Activated effector memory CD4-positive, alpha-beta T cell treated with Interleukin-2 at 50 U/mL for 16 hours (primary cell): ENCODE results near the gene PTK6.

Source experiments
- DNase-seq: peaks from one replicate; pipeline ENCODE4 v3.0.0-alpha.2; 2020

PTK6 gene

DNA sequence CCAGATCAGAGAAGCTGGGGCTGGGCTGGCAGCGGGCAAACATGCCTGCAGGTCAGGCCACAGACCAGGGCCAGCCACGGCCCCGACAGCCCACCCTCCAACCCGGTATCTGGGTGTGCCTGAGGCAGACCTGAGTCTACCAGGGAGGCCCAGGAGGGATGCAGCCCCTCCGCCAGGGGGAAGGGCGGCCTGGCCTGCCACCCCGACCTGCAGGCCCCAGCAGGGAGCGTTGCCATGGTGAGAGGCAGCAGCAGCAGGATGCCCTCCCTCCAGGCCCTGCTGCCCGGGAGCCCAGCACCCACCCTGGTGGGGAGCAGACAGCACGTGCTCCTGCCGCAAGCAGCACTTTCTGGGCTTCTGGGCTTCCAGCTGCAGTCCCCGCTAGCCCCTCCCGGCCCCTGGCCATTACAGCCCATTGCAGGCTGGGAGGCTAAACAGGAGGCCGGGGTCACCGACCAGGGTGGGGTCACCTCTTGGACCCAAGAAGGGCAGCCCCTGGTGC, 34.5 kb downstream of the PTK6 start:
- DNase-seq = no peak

GRCh38 chr20:63501818-63502670, 35.1 kb downstream of the PTK6 start:
- DNase-seq = no peak

DNA sequence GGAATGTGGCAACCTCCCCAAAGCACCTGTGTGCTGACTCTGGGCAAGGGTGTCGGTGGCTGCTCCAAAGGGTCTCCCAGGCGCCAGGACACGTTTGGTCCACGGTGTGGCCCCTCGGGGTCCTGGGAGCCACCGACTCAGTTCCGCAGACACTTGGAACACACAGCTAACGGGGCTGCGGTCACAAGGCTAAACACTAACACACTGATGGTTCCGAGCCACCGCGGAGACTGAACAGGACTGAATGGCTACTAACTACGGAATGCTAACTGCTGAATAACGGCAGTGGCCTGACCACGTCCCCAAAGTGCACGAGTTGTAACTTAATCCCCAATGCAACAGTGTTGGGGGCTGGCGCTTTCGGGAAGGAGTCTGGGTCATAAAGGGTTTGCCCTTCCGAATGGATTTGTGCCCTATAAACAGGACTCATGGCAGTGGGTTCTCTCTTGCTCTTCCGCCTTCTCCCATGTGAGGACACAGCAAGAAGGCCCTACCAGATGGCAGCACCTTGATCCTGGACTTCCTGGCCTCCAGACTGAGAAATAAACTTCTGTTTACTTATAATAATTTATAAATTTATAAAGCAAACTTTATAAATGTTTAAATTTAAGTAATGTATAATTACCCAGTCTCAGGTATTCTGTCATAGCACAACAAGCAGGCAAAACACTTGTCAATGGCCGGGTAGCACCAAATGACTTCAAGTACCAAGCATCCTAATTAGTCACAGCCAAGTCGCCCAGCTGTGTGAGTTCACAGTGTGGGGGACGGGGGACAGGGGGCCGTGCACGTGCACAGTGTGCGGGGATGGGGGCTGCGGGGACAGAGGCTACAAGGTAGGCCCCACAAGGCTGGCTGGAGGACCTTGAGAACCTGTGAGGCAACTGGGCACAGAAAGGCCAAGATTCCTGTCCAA, 36.0 kb downstream of the PTK6 start:
- DNase-seq = no peak

- no peak for DNase-seq
Observed at GRCh38 chr20:63500151-63500901, 36.9 kb downstream of the PTK6 start.

DNA sequence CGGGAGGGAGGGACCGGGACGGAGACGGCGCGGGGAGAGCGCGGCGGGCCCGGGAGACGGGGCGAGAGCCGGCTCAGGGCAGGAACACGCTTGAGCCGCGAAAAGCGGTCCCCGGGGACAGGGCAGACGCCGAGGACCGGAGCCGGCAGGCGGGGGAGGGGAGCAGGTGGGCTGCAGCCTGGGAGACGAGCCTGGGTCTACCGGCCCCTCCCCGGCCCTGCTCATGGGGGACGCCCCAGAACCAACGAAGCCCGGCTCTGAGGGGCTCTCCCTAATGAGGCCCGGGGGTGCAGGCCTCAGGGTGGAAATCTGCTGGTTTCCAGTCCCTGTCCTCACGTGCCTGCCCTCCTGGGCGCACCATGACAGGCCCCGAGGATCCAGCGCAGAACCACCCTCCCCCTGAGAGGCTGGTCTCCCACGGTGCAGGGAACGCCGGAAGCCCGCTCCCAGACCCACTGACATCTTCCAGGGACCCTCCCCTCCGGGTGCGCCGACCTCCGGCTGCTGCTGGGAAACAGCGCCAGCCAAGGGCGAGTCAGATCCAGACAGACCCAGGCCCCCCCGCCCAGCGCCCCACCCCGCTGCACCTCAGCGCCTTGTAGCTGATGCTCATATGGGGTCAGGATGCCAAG, 37.7 kb downstream of the PTK6 start:
- no peak for DNase-seq

DNA sequence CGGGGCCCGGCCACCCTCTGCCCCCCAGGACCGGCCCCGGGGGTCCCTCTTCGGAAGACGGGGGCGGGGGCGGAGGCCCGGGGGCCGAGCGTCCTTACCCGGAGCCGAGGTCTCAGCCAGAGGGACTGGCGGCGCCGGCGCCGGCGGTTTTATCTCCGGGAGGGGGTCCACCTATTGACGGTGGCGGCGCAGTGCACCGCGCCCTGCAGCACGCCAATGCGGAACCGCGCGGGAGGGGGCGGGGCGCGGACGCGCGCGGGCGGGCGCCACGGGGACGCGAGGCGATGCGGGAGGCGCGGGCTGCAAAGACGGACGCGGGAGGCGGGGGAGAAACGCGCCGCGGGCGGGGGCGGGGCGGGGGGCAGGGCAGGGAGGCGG, 38.2 kb downstream of the PTK6 start, which contains the start of gene EEF1A2:
EEF1A2 (minus strand) TSS at position 124 of the 378 bp plus-strand sequence. CDS start 1,320 bp downstream, outside the sequence.
- DNase-seq = peak; percentile 45

DNA sequence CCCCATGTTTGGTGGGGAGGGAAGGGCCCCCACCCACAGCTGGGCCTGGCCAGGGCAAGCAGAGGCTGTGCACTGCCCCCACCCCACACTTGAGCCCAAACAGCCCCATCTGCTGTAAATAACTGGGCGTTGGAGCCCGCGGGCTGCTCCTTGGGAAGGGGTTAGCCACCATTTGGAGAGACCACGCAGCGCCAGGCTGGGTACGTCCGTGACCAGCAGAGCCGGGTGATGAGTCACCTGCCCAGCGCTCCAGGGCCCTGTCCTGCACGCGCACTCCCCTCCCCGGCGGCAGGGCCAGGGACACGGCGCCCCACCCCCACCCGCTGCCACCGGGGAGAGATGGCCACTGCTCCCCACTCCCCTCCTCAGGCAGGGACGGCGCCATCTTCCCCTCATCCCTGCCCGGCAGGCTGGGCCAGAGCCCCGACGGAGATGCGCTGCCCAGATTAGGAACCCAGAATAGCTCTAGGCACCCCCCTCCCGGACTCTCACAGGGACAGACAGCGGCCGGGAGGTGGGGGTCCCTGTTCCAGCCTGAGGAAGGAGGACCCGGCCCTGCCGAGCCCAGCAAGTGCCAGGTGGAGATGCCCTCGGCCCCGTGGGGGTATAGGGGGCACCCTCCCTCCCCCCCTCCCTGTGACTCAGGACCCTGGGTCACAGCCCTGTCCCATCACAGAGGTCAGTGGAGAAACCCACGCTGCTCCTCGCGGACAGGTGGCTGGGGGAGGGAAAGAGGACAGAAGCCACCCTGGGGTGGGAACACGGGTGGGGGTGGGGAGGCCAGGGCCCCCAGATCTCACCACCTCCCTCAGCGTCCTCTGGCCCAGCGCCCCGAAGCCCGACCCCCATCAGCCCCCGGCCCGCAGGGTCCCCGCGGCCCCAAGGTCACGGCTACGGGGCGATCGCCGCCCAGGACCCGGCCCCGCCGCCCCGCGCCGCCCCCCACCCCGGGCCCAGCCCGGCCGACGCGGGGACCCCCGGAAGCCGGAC, 38.9 kb downstream of the PTK6 start:
- DNase-seq = no peak

- no peak for DNase-seq
Observed at GRCh38 chr20:63497138-63497945, 39.8 kb downstream of the PTK6 start.

DNA sequence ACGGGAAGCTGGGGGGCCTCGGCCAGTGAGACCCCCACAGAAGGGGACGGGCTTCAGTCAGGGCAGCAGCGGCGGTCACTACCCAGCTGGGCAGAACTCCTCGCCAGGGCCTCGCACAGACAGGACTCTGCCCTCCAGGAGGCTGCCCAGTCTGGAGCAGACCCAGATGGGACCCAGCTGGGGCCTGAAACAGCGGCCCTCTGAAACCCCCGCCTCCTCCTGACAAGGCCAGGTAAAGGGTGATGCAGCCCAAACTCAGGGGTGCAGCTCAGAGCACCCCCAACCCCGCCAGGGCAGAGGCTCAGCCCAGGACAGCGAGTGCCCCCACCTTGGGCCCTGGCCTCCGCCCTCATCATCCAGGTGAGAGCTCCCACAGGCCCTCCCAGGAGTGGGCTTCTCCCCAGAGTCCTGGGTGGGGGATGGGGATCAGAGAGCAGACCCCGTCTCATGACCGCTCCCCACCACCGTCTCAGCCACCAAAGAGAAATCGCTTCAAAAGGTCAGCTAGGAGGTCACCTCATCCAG, 40.5 kb downstream of the PTK6 start:
- no peak for DNase-seq

DNA sequence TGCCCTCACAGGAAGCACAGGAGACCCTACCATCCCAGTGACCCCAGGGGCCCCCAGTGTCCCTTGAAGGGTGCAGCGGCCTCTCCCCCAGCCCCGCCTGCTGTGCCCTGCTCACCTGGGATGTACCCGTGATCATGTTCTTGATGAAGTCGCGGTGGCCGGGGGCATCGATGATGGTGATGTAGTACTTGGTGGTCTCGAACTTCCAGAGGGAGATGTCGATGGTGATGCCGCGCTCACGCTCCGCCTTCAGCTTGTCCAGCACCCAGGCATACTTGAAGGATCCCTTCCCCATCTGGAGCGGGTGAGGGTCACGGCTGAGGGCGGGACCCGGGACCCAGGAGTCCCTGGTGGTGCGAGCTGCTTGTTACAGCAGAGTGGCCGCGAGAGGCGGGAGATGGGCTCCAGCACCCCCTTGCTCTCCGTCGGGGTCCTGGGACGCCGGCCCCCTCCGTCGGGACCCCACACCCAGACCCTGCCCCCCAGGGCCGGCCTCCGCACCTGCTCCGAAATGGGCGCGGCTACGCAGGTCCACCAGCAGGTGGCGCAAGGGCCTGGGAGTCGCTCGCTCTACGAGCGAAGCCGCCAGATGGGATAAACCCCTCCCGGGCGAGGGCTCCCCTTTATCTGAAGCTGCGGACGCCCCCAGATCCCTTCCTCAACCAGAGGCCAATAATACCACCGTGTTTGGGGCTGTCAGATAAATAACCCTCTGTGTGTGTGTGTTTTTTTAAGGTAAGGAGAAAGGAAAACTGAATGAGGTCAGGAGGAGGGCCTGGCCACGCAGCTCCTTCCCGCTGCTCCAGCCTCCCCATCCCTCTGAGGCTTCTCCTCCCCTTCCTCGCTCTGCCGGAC, 41.2 kb downstream of the PTK6 start:
- DNase-seq = peak; percentile 62

- no peak for DNase-seq
Observed at GRCh38 chr20:63495167-63495720, 41.9 kb downstream of the PTK6 start.

DNA sequence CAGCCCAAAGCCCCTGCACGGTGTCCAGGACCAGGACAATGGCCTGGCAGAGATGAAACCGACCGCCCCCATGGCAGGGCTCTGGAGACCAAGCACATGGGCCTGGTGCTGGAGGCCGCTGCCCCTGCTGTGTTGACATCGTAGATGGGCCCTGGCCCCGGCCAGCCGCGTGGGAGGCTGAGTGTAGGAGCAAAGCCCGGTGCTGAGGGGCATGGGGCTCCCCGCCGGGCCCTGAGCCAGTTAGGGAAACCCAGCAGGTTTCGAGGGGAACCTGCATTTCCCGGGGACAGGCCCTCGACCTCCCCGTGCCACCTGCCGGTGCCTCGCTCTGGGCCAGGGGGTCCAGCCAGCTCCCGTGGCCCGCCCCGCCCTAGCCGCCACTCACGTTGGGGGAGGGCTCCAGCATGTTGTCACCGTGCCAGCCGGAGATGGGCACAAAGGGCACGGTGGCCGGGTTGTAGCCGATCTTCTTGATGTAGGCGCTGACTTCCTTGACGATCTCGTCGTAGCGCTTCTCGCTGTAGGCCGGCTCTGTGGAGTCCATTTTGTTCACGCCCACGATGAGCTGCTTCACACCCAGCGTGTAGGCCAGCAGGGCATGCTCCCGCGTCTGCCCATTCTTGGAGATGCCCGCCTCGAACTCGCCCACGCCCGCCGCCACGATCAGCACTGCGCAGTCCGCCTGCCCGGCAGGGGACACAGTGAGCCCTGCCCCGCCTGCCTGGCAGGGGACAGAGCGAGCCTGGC, 42.6 kb downstream of the PTK6 start:
- DNase-seq = no peak

- DNase-seq = no peak
Observed at GRCh38 chr20:63494084-63494419, 43.1 kb downstream of the PTK6 start.

GRCh38 chr20:63493563-63494020, 43.6 kb downstream of the PTK6 start:
- no peak for DNase-seq

GRCh38 chr20:63492982-63493381, 44.2 kb downstream of the PTK6 start:
- no peak for DNase-seq

DNA sequence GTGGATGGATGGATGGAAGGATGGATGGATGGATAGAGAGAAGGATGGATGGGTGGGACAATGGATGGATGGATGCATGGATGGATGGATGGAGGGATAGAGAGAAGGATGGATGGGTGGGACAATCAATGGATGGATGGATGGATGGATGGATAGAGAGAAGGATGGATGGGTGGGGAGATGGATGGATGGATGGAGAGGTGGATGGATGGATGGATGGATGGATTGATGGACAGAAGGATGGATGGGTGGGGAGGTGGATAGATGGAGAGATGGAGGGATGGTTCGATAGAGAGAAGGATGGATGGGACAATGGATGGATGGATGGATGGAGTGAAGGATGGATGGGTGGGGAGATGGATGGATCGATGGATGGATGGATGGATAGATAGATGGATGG, 44.7 kb downstream of the PTK6 start:
- DNase-seq = no peak

DNA sequence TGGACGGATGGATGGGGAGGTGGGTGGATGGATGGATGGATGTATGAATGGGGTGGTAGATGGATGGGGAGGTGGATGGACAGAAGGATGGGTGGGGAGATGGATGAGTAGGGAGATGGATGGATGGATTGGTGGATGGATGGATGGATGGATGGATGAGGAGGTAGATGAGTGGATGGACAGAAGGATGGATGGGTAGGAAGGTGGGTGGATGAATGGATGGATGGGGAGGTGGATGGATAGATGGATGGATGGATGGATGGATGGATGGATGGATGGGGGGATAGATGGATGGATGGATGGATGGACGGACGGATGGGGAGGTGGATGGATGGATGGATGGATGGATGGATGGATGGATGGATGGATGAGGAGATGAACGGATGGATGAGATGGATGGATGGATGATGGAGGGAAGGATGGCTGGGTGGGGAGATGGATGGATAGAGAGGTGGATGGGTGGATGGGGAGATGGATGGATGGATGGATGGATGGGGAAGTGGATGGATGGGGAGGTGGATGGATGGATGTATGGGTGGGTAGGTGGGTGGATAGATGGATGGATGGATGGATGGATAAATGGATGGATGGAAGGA, 45.4 kb downstream of the PTK6 start:
- no peak for DNase-seq
